ENCODE measurements around the gene TEDC1. TPM values are rescaled to one million over a fixed set of nuclear protein-coding genes. Genes with fewer than 3 reads are reported as not detected.

Gene TEDC1
- polyA plus RNA-seq, 1 of the 3 experiments (the other 2 are of a cell fraction) = 13.4 TPM

GRCh38 chr14:105471297-105471821 is 19.7 kb upstream of the TEDC1 start (continued):
- no peak for TF ChIP-seq ZBTB33 (IDR thresholded peaks at IDR 0.05; ENCODE audit: borderline replicate concordance, low read depth)

- 70% methylated on average over 2 of the region's 8 CpGs for WGBS (ENCODE audit: low lambda C conversion rate)
- Histone ChIP-seq H3K4me1 (ENCODE audit: control insufficient read depth in 1 of 2, insufficient read depth in 2 of 2, low read depth in 1 of 2, low read length in 1 of 2) (peaks cover 14 to 73% of the 10 kb centered on the region in 2 experiments; a peak in 3 of 4 replicates), H2AFZ (ENCODE audit: low read depth) (no peak overlapping the region), H3K9me2 (no peaks in the 10 kb centered on the region), H3F3A (replicated peaks; ENCODE audit: insufficient read depth) (peaks cover 9% of the 10 kb centered on the region), H3K9me3 (no peaks in the 10 kb centered on the region), H3K27ac (ENCODE audit: low read depth in 2 of 2, low read length in 1 of 2) (peak overlapping the region in 1 of 2 experiments; percentile 99; a peak in 2 of 4 replicates), H3K4me2 (no peak overlapping the region), H4K20me1 (ENCODE audit: insufficient read depth) (peaks cover 2% of the 10 kb centered on the region; the same call in 1 of the 2 replicates), H3K36me3 (replicated peaks in 1 of 2; ENCODE audit: control insufficient read depth in 1 of 2, insufficient read depth in 2 of 2, low read length in 1 of 2) (peaks cover 0 to 29% of the 10 kb centered on the region in 2 experiments), H3K27me3 (ENCODE audit: insufficient read depth) (no peaks in the 10 kb centered on the region), H3K9ac (no peak overlapping the region), H3K4me3 (ENCODE audit: low read depth in 2 of 2, low read length in 1 of 2) (no peak overlapping the region), H3K79me2 (ENCODE audit: insufficient read depth) (peaks cover 22% of the 10 kb centered on the region)
- TF ChIP-seq RXRA (IDR thresholded peaks at IDR 0.05; ENCODE audit: borderline replicate concordance, low read depth) (no peak), ZBTB33 (IDR thresholded peaks at IDR 0.05; ENCODE audit: borderline replicate concordance, low read depth) (no peak), NRF1 (IDR thresholded peaks at IDR 0.05; ENCODE audit: low read depth, low read length) (no peak), JUND (IDR thresholded peaks at IDR 0.05) (no peak)
- no peak for DNase-seq
- ChIA-PET POLR2A (interaction anchor here (0.7 to 3.2 kb wide), 8 partner anchors 9 to 49 kb away, joined by 3 to 16 read pairs (median 4); no protein-coding TSS in a partner anchor), CTCF (interaction anchor here (0.9 to 8.1 kb wide), 19 partner anchors 9 to 107 kb away, joined by 3 to 137 read pairs (median 6); partner anchors contain the start of genes CRIP1 and TEDC1)
Measured at GRCh38 chr14:105471823-105472485, 19.1 kb upstream of the TEDC1 start.

DNA sequence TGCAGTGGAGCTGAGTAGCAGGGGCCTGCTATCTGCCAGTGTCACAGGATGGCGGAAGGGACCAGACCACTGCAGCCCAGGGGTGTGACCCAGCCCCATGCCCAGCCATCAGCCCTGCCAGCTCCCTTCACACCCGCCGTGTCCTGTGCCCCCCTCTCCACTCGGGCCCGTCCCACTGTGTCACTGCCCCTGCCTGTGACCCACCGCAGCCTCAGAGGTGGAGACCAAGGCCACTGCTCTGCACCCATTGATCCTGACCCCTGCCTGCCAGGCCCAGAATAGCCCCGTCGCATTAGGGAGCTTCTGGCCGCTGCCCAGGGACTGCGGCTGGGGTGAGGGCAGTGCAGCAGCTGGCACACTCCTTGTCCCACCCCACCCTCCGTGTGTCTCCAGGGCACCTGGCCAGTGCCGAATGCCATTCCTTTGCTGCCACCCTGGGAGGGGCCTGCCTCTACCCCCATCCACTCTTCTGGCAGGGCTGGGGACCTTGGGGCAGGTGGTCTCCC is 18.5 kb upstream of the TEDC1 start:
- peaks cover 18 to 74% of the 10 kb centered on the region in 2 experiments; a peak in 3 of 4 replicates for H3K4me1 ChIP-seq (ENCODE audit: control insufficient read depth in 1 of 2, insufficient read depth in 2 of 2, low read depth in 1 of 2, low read length in 1 of 2)
- no peak overlapping the region; the same call in 1 of the 2 replicates for H3K4me2 ChIP-seq
- peak overlapping the region in 1 of 2 experiments; percentile 99; a peak in 2 of 4 replicates for H3K27ac ChIP-seq (ENCODE audit: low read depth in 2 of 2, low read length in 1 of 2)
- H3K27me3 ChIP-seq (ENCODE audit: insufficient read depth) = no peaks in the 10 kb centered on the region
- H4K20me1 ChIP-seq (ENCODE audit: insufficient read depth) = peaks cover 6% of the 10 kb centered on the region; the same call in 1 of the 2 replicates
- TF ChIP-seq POLR2AphosphoS5 (IDR thresholded peaks at IDR 0.05; ENCODE audit: low read depth, low read length) (no peak), SMC3 (IDR thresholded peaks at IDR 0.05; ENCODE audit: low read depth, low read length) (no peak), JUND (IDR thresholded peaks at IDR 0.05) (no peak), NFIC (IDR thresholded peaks at IDR 0.05; ENCODE audit: borderline replicate concordance) (no peak), RXRA (IDR thresholded peaks at IDR 0.05; ENCODE audit: borderline replicate concordance, low read depth) (no peak), ELF1 (IDR thresholded peaks at IDR 0.05) (no peak), RAD21 (IDR thresholded peaks at IDR 0.05; ENCODE audit: low read length) (no peak)
- peaks cover 0 to 26% of the 10 kb centered on the region in 2 experiments for H3K36me3 ChIP-seq (replicated peaks in 1 of 2; ENCODE audit: control insufficient read depth in 1 of 2, insufficient read depth in 2 of 2, low read length in 1 of 2)
- H3F3A ChIP-seq (replicated peaks; ENCODE audit: insufficient read depth) = peaks cover 9% of the 10 kb centered on the region
- WGBS (ENCODE audit: low lambda C conversion rate) = 44% methylated on average over 2 of the region's 12 CpGs
- no peak overlapping the region for H2AFZ ChIP-seq (ENCODE audit: low read depth)
- DNase-seq = peak; percentile 72
- no peak overlapping the region for H3K9ac ChIP-seq
- peaks cover 27% of the 10 kb centered on the region for H3K79me2 ChIP-seq (ENCODE audit: insufficient read depth)
- ChIA-PET POLR2A (interaction anchor here (0.7 to 3.2 kb wide), 5 partner anchors 8 to 30 kb away, joined by 3 to 16 read pairs (median 3); no protein-coding TSS in a partner anchor), CTCF (interaction anchor here (0.9 to 8.1 kb wide), 12 partner anchors 11 to 107 kb away, joined by 3 to 137 read pairs (median 6); partner anchors contain the start of genes CRIP1 and TEDC1)
- H3K4me3 ChIP-seq (ENCODE audit: low read depth in 2 of 2, low read length in 1 of 2) = no peak overlapping the region
- H3K9me3 ChIP-seq = no peaks in the 10 kb centered on the region
- H3K9me2 ChIP-seq = no peaks in the 10 kb centered on the region

All from SK-N-SH (cell line).